NB4 (cell line): Measurements from ENCODE around the gene CNTNAP2.

Experiments
- CTCF ChIP-seq: IDR thresholded peaks from one replicate; pipeline ENCODE4 v1.5.1; 2012; ENCODE audit warnings: low read depth, low read length
- MYC ChIP-seq: IDR thresholded peaks from 2 replicates; pipeline ENCODE4 v1.6.1; 2011; ENCODE audit warnings: low read depth, low read length
- POLR2A ChIP-seq: IDR thresholded peaks from 2 replicates; pipeline ENCODE4 v1.6.1; 2011; ENCODE audit warnings: mild to moderate bottlenecking; ENCODE audit not compliant: insufficient read length; ENCODE audit errors: extremely low read depth

- TF ChIP-seq CTCF (no peak), POLR2A (no peak), MYC (no peak)
Observed at GRCh38 chr7:146665023-146665422, 548.4 kb downstream of the CNTNAP2 start.
